Spleen (tissue), 11 donors: ENCODE measurements around the gene AADAC. TPM values are rescaled to one million over a fixed set of nuclear protein-coding genes. Genes with fewer than 3 reads are reported as not detected.

Experiments used
- DNase-seq: peaks from one replicate; pipeline ENCODE4 v3.0.0-alpha.2; 2020
- H3K27ac ChIP-seq, 8 donors: fragments of 200-600 bp; sonication (generic) in 7 of 8; 1 replicate in 4 of 8; 2 replicates in 4 of 8; pipeline versions ENCODE4 v1.5.0 to v1.8.0; 2016 to 2021; ENCODE audit warnings: inconsistent platforms in 4 of 8, mild to moderate bottlenecking in 4 of 8, moderate library complexity in 1 of 8
- H3K27me3 ChIP-seq, 7 donors: fragments of 200-600 bp; sonication (generic) in 6 of 7; replicated peaks in 1 of 7; 1 replicate in 4 of 7; 2 replicates in 3 of 7; pipeline versions ENCODE4 v1.5.0 to v1.8.0; 2016 to 2021; ENCODE audit warnings: inconsistent platforms in 3 of 7, mild to moderate bottlenecking in 1 of 7
- H3K36me3 ChIP-seq, 6 donors: fragments of 200-600 bp; sonication (generic) in 5 of 6; 1 replicate in 4 of 6; 2 replicates in 2 of 6; pipeline versions ENCODE4 v1.5.0 to v1.8.0; 2016 to 2021; ENCODE audit warnings: inconsistent platforms in 2 of 6
- H3K4me1 ChIP-seq, 6 donors: fragments of 200-600 bp; sonication (generic) in 5 of 6; 1 replicate in 3 of 6; 2 replicates in 3 of 6; pipeline versions ENCODE4 v1.5.0 to v1.8.0; 2016 to 2021; ENCODE audit warnings: inconsistent platforms in 3 of 6
- H3K4me3 ChIP-seq, 8 donors: fragments of 200-600 bp; sonication (generic) in 7 of 8; 1 replicate in 4 of 8; 2 replicates in 4 of 8; pipeline versions ENCODE4 v1.5.0 to v1.8.0; 2016 to 2021; ENCODE audit warnings: inconsistent platforms in 4 of 8, mild to moderate bottlenecking in 4 of 8, moderate library complexity in 2 of 8
- H3K9me3 ChIP-seq, 8 donors: fragments of 200-600 bp; sonication (generic) in 7 of 8; 1 replicate in 4 of 8; 2 replicates in 4 of 8; pipeline versions ENCODE4 v1.5.0 to v1.8.0; 2016 to 2021; ENCODE audit warnings: inconsistent platforms in 4 of 8
- POLR2A ChIP-seq, 3 donors: fragments of 450-650 bp; IDR thresholded peaks; one replicate each; pipeline ENCODE4 v1.5.1; 2017; ENCODE audit warnings: antibody characterized with exemption in 3 of 3, mild to moderate bottlenecking in 1 of 3
- POLR2AphosphoS5 ChIP-seq, 3 donors: sonication (generic); formaldehyde crosslinking; IDR thresholded peaks; one replicate each; pipeline ENCODE4 v1.5.1; 2017; ENCODE audit warnings: antibody characterized with exemption in 3 of 3
- WGBS, 5 donors: extraction: QIAGEN DNeasy Blood & Tissue Kit in 3 of 5; methylation state at CpG; one replicate each; pipeline versions ENCODE4 v1.1.5 to v1.1.7; 2013 to 2018; 5-methylcytosine and 5-hydroxymethylcytosine counted together
- intact Hi-C: fragments of 100-400 bp; cut with DNase I; formaldehyde crosslinking; loops from one replicate; pipeline ENCODE4 v1.15.0; 2023; ENCODE audit warnings: low total_unique reads
- polyA plus RNA-seq, 3 donors: library from polyadenylated mRNA; stranded (reverse); fragments of 200-250 nt; gene quantifications; one replicate each; pipeline ENCODE4 v1.2.1, GENCODE V29; 2013
- total RNA-seq, 7 donors: library from RNA; depleted of rRNA in 3 of 7; stranded (reverse); fragments of >200 nt in 3 of 7; fragmentation: NEBNext Ultra II Directional in 4 of 7; extraction: Animal tissue kit (Norgen Biotek cat#: 25700) in 4 of 7; gene quantifications; one replicate each; pipeline versions ENCODE4 v1.1.0 to v1.2.1, GENCODE V29; 2016 to 2021
- TF ChIP-seq, protein P1 (sequence below), 11 experiments: fragments of 200-600 bp in 7 of 11; fragments of 450-650 bp in 4 of 11; sonication (generic) in 4 of 11; IDR thresholded peaks in 8 of 11; conservative IDR thresholded peaks in 3 of 11; 1 replicate in 7 of 11; 2 replicates in 4 of 11; pipeline versions ENCODE4 v1.4.0 to v1.8.0; 2016 to 2021; ENCODE audit warnings: antibody characterized with exemption in 11 of 11, inconsistent platforms in 4 of 11, mild to moderate bottlenecking in 1 of 11
- donor health status: healthy with polysubstance abuse.
- donor health status: DM: no; HTN: no; CAD: no; lungs with moderate emphysema.
- donor health status: DM: no; HTN: no; CAD: no.
- donor health status: Bipolar disorder and iron deficiency.
- donor health status: healthy.
- donor health status: DM: no; HTN: no; CAD: no.
- donor health status: DM: yes; HTN: yes; CAD: no.

Gene AADAC
- total and polyA plus RNA-seq, 10 donors = 0.22 TPM; not detected in 9

DNA sequence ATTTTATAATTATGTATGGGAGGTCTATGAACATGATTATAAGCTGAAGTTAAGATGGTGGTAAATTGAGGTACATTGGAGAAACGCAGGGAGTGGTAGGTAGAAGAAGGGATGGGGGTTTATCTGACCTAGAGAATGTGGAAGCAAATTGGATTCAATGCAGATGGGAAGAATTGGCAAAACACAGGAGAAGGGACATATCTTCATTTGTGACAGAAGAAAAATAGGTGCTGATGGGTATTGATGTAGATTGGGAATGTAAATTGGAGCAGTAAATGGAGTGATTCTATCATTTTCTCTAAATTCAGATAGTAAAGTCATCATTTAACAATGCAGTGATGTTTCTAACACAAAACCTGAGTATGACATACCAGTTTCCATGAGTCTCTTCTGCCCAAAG lies 39.7 kb upstream of the AADAC start:
- Histone ChIP-seq H3K27ac (no peak overlapping the region), H3K27me3 (no peaks in the 10 kb centered on the region), H3K4me1 (peaks cover 0 to 24% (median 3%) of the 10 kb centered on the region in 6 donors), H3K4me3 (no peak overlapping the region), H3K9me3 (no peaks in the 10 kb centered on the region), H3K36me3 (no peaks in the 10 kb centered on the region)
- 69 to 92% (median 74%) methylated on average over 1 of the region's 1 CpG for WGBS, 5 donors
- TF ChIP-seq POLR2A (IDR thresholded peaks at IDR 0.05) (no peak), POLR2AphosphoS5 (IDR thresholded peaks at IDR 0.05) (no peak)
- TF ChIP-seq, protein P1, sequence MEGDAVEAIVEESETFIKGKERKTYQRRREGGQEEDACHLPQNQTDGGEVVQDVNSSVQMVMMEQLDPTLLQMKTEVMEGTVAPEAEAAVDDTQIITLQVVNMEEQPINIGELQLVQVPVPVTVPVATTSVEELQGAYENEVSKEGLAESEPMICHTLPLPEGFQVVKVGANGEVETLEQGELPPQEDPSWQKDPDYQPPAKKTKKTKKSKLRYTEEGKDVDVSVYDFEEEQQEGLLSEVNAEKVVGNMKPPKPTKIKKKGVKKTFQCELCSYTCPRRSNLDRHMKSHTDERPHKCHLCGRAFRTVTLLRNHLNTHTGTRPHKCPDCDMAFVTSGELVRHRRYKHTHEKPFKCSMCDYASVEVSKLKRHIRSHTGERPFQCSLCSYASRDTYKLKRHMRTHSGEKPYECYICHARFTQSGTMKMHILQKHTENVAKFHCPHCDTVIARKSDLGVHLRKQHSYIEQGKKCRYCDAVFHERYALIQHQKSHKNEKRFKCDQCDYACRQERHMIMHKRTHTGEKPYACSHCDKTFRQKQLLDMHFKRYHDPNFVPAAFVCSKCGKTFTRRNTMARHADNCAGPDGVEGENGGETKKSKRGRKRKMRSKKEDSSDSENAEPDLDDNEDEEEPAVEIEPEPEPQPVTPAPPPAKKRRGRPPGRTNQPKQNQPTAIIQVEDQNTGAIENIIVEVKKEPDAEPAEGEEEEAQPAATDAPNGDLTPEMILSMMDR (IDR thresholded peaks at IDR 0.05 in 8 of 11, conservative IDR thresholded peaks at IDR 0.05 in 3 of 11) = no peak
- intact Hi-C loops = no loop called here
- no peak for DNase-seq

DNA sequence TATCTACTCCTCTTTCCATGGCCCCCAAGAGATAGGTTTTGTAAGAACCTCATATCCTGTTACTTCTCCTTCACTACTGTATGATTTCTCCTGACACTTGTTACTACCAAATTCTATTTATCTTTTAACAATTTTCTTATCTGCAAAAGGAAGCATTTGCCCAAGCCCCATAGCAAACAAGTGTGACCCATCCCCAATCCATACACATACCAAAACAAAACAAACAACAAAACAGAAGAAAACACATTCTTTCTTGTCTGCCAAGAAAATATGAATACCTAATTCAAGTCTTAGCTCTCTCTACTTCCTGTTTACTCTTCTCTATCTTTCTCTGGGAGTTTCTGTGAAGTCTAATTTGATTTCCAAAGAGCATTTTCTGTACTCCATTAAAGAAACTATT lies 39.0 kb upstream of the AADAC start:
- no peaks in the 10 kb centered on the region for H3K9me3 ChIP-seq
- TF ChIP-seq POLR2AphosphoS5 (IDR thresholded peaks at IDR 0.05) (no peak), POLR2A (IDR thresholded peaks at IDR 0.05) (no peak)
- TF ChIP-seq, protein P1 (IDR thresholded peaks at IDR 0.05 in 8 of 11, conservative IDR thresholded peaks at IDR 0.05 in 3 of 11) = no peak
- H3K36me3 ChIP-seq = no peaks in the 10 kb centered on the region
- peaks cover 0 to 20% (median 3%) of the 10 kb centered on the region in 6 donors for H3K4me1 ChIP-seq
- no peak overlapping the region for H3K4me3 ChIP-seq
- intact Hi-C loops = no loop called here
- DNase-seq = no peak
- H3K27ac ChIP-seq = no peak overlapping the region
- no peaks in the 10 kb centered on the region for H3K27me3 ChIP-seq

- Histone ChIP-seq H3K36me3 (no peaks in the 10 kb centered on the region), H3K4me3 (no peak overlapping the region), H3K27ac (no peak overlapping the region), H3K27me3 (no peaks in the 10 kb centered on the region), H3K4me1 (peaks cover 0 to 13% (median 3%) of the 10 kb centered on the region in 6 donors), H3K9me3 (no peaks in the 10 kb centered on the region)
- intact Hi-C loops = no loop called here
- no peak for TF ChIP-seq POLR2AphosphoS5 (IDR thresholded peaks at IDR 0.05)
- no peak for TF ChIP-seq POLR2A (IDR thresholded peaks at IDR 0.05)
- TF ChIP-seq, protein P1 (IDR thresholded peaks at IDR 0.05 in 8 of 11, conservative IDR thresholded peaks at IDR 0.05 in 3 of 11) = no peak
- DNase-seq = no peak
- 59 to 73% (median 61%) methylated on average over 4 of the region's 4 CpGs for WGBS, 5 donors
Measured at GRCh38 chr3:151775314-151776258, 38.3 kb upstream of the AADAC start.

- DNase-seq = no peak
Measured at GRCh38 chr3:151776259-151776740, 37.6 kb upstream of the AADAC start.

More at GRCh38 chr3:151776259-151776740, 37.6 kb upstream of the AADAC start:
- 73 to 98% (median 85%) methylated on average over 1 of the region's 1 CpG for WGBS, 5 donors
- no peaks in the 10 kb centered on the region for H3K36me3 ChIP-seq
- no peak overlapping the region for H3K4me3 ChIP-seq
- H3K27me3 ChIP-seq = no peaks in the 10 kb centered on the region
- H3K27ac ChIP-seq = no peak overlapping the region
- H3K4me1 ChIP-seq = peaks cover 0 to 6% (median 0%) of the 10 kb centered on the region in 6 donors
- intact Hi-C loops = no loop called here
- H3K9me3 ChIP-seq = no peaks in the 10 kb centered on the region
- TF ChIP-seq, protein P1 (IDR thresholded peaks at IDR 0.05 in 8 of 11, conservative IDR thresholded peaks at IDR 0.05 in 3 of 11) = no peak
